MM.1S (cell line): ENCODE measurements around the gene ZHX3.

Experiments used
- DNase-seq: peaks from one replicate; pipeline ENCODE4 v3.0.0-alpha.2; 2015
- H2AFZ ChIP-seq: fragments of 300-600 bp; sonication (generic); 2 replicates; pipeline ENCODE4 v1.6.0; 2016; ENCODE audit warnings: antibody characterized with exemption, low read length
- H3F3A ChIP-seq: fragments of 300-600 bp; sonication (generic); 2 replicates; pipeline ENCODE4 v1.6.1; 2016; ENCODE audit warnings: mild to moderate bottlenecking, antibody characterized with exemption, low read length, moderate library complexity, mixed read lengths; ENCODE audit not compliant: insufficient read depth
- H3K27ac ChIP-seq: fragments of 300-600 bp; sonication (generic); 2 replicates; pipeline ENCODE4 v1.5.1; 2016; ENCODE audit warnings: mild to moderate bottlenecking, low read length
- H3K27me3 ChIP-seq: fragments of 300-600 bp; sonication (generic); replicated peaks from 2 replicates; pipeline ENCODE4 v1.6.0; 2016; ENCODE audit warnings: low read length; ENCODE audit not compliant: insufficient read depth
- H3K36me3 ChIP-seq: fragments of 300-600 bp; sonication (generic); replicated peaks from 2 replicates; pipeline ENCODE4 v1.6.1; 2016; ENCODE audit warnings: mild to moderate bottlenecking, low read length, mixed read lengths; ENCODE audit not compliant: insufficient read depth
- H3K4me1 ChIP-seq: fragments of 300-600 bp; sonication (generic); 2 replicates; pipeline ENCODE4 v1.6.1; 2016; ENCODE audit warnings: low read length, mixed read lengths
- H3K4me2 ChIP-seq: fragments of 300-600 bp; sonication (generic); 2 replicates; pipeline ENCODE4 v1.6.0; 2016; ENCODE audit warnings: low read depth, low read length
- H3K4me3 ChIP-seq: fragments of 300-600 bp; sonication (generic); 2 replicates; pipeline ENCODE4 v1.5.1; 2016; ENCODE audit warnings: low read length, mixed read lengths
- H3K79me2 ChIP-seq: fragments of 300-600 bp; sonication (generic); 2 replicates; pipeline ENCODE4 v1.6.1; 2016; ENCODE audit warnings: mixed run types, low read length, mixed read lengths
- H3K9ac ChIP-seq: fragments of 300-600 bp; sonication (generic); 2 replicates; pipeline ENCODE4 v1.6.1; 2016; ENCODE audit warnings: low read length, mixed read lengths
- H3K9me2 ChIP-seq: fragments of 300-600 bp; sonication (generic); replicated peaks from 2 replicates; pipeline ENCODE4 v1.6.1; 2016; ENCODE audit warnings: mild to moderate bottlenecking, low read length, mixed read lengths; ENCODE audit not compliant: insufficient read depth
- H3K9me3 ChIP-seq: fragments of 300-600 bp; sonication (generic); replicated peaks from 2 replicates; pipeline ENCODE4 v1.6.1; 2016; ENCODE audit warnings: mild to moderate bottlenecking, low read length, mixed read lengths; ENCODE audit not compliant: insufficient read depth
- H4K20me1 ChIP-seq: fragments of 300-600 bp; sonication (generic); 2 replicates; pipeline ENCODE4 v1.6.1; 2016; ENCODE audit warnings: mild to moderate bottlenecking, low read length, moderate library complexity, mixed read lengths; ENCODE audit not compliant: insufficient read depth
- CTCF ChIP-seq: fragments of 300-600 bp; sonication (generic); IDR thresholded peaks from 2 replicates; pipeline ENCODE4 v1.5.1; 2016; ENCODE audit warnings: antibody characterized with exemption, low read length, mixed read lengths
- EZH2 ChIP-seq: fragments of 300-600 bp; sonication (generic); optimal IDR thresholded peaks from 2 replicates; pipeline ENCODE3; 2017; ENCODE audit warnings: low read depth, mild to moderate bottlenecking, antibody characterized with exemption, low read length, mixed read lengths
- EZH2phosphoT487 ChIP-seq: fragments of 300-600 bp; sonication (generic); IDR thresholded peaks from 2 replicates; pipeline ENCODE4 v1.6.1; 2018; ENCODE audit warnings: antibody characterized with exemption, low read length

ZHX3 gene

GRCh38 chr20:41327178-41327577 is 9.6 kb upstream of the ZHX3 start:
- no peaks in the 10 kb centered on the region for H3K79me2 ChIP-seq
- H3K27ac ChIP-seq, result no peak overlapping the region
- no peaks in the 10 kb centered on the region for H3K27me3 ChIP-seq
- peaks cover 11% of the 10 kb centered on the region for H3K4me1 ChIP-seq
- H3F3A ChIP-seq, result no peaks in the 10 kb centered on the region
- no peaks in the 10 kb centered on the region for H3K9me2 ChIP-seq
- H3K4me3 ChIP-seq, result no peak overlapping the region
- no peak for DNase-seq
- no peaks in the 10 kb centered on the region for H3K9me3 ChIP-seq
- H4K20me1 ChIP-seq, result no peaks in the 10 kb centered on the region
- no peaks in the 10 kb centered on the region for H3K36me3 ChIP-seq
- no peak overlapping the region for H2AFZ ChIP-seq
- TF ChIP-seq EZH2phosphoT487 (no peak), EZH2 (no peak), CTCF (no peak)
- no peak overlapping the region for H3K9ac ChIP-seq
- H3K4me2 ChIP-seq, result no peak overlapping the region

GRCh38 chr20:41320976-41321375 is 3.4 kb upstream of the ZHX3 start:
- H3K9ac ChIP-seq, result no peak overlapping the region
- H3K36me3 ChIP-seq, result no peaks in the 10 kb centered on the region
- H3F3A ChIP-seq, result no peaks in the 10 kb centered on the region
- no peak for TF ChIP-seq EZH2
- TF ChIP-seq CTCF, result no peak
- no peak for TF ChIP-seq EZH2phosphoT487
- peaks cover 11% of the 10 kb centered on the region; the same call in 1 of the 2 replicates for H3K4me1 ChIP-seq
- H3K9me2 ChIP-seq, result no peaks in the 10 kb centered on the region
- H3K4me2 ChIP-seq, result no peak overlapping the region
- H3K27me3 ChIP-seq, result no peaks in the 10 kb centered on the region
- DNase-seq, result no peak
- H2AFZ ChIP-seq, result no peak overlapping the region
- no peak overlapping the region for H3K4me3 ChIP-seq
- H3K9me3 ChIP-seq, result no peaks in the 10 kb centered on the region
- peaks cover 11% of the 10 kb centered on the region for H3K79me2 ChIP-seq
- no peak overlapping the region for H3K27ac ChIP-seq
- H4K20me1 ChIP-seq, result no peaks in the 10 kb centered on the region

- Histone ChIP-seq H3K9me3 (no peaks in the 10 kb centered on the region), H2AFZ (no peak overlapping the region), H3K79me2 (peaks cover 13% of the 10 kb centered on the region), H4K20me1 (no peaks in the 10 kb centered on the region), H3F3A (no peaks in the 10 kb centered on the region), H3K36me3 (no peaks in the 10 kb centered on the region), H3K4me1 (peaks cover 12% of the 10 kb centered on the region; the same call in 1 of the 2 replicates), H3K4me3 (no peak overlapping the region), H3K9ac (no peak overlapping the region), H3K27ac (no peak overlapping the region), H3K9me2 (no peaks in the 10 kb centered on the region), H3K27me3 (no peaks in the 10 kb centered on the region), H3K4me2 (no peak overlapping the region)
- no peak for DNase-seq
- TF ChIP-seq EZH2, result no peak
- no peak for TF ChIP-seq CTCF
- TF ChIP-seq EZH2phosphoT487, result no peak
Measured at GRCh38 chr20:41320441-41320840, 2.9 kb upstream of the ZHX3 start.
